Activated CD8-positive, alpha-beta T cell treated with anti-CD3 and anti-CD28 coated beads for 36 hours (primary cell): Measurements from ENCODE around the gene CXCL14. TPM values are rescaled to one million over a fixed set of nuclear protein-coding genes. Genes with fewer than 3 reads are reported as not detected.

Experiments used
- ATAC-seq: fragments of 200-7000 bp; cut with Tn5 transposase; one replicate; pipeline ENCODE4 v1.10.0; 2021; ENCODE audit warnings: mild to moderate bottlenecking, moderate library complexity
- CTCF ChIA-PET: fragments of 350-600 bp; sonication (Branson Sonifier 250); formaldehyde crosslinking; loops from one replicate; lab custom pipeline; 2021; ENCODE audit warnings: antibody characterized with exemption; lab: Charles Lee
- POLR2A ChIA-PET: fragments of 350-600 bp; sonication (Branson Sonifier 250); formaldehyde crosslinking; loops from one replicate; lab custom pipeline; 2021; ENCODE audit warnings: antibody characterized with exemption; lab: Charles Lee
- DNase-seq: peaks from one replicate; pipeline ENCODE4 v3.0.0-alpha.2; 2020
- H3K27ac Mint-ChIP-seq: one replicate; pipeline ENCODE4 v1.8.0; 2021; ENCODE audit warnings: mild to moderate bottlenecking, mixed read lengths
- H3K27me3 Mint-ChIP-seq: one replicate; pipeline ENCODE4 v1.8.0; 2021; ENCODE audit warnings: mixed read lengths
- H3K36me3 Mint-ChIP-seq: one replicate; pipeline ENCODE4 v1.8.0; 2021; ENCODE audit warnings: low read depth, mixed read lengths
- H3K4me1 Mint-ChIP-seq: one replicate; pipeline ENCODE4 v1.8.0; 2021; ENCODE audit warnings: low read depth, mixed read lengths
- H3K4me3 Mint-ChIP-seq: one replicate; pipeline ENCODE4 v1.8.0; 2021; ENCODE audit warnings: mild to moderate bottlenecking, moderate library complexity, mixed read lengths
- H3K9me3 Mint-ChIP-seq: one replicate; pipeline ENCODE4 v1.8.0; 2021; ENCODE audit warnings: mixed read lengths
- CTCF ChIP-seq: fragments of 200-600 bp; IDR thresholded peaks from one replicate; pipeline ENCODE4 v1.8.0; 2022; ENCODE audit warnings: antibody characterized with exemption, mild to moderate bottlenecking
- intact Hi-C: fragments of 100-400 bp; cut with micrococcal nuclease; formaldehyde crosslinking; loops from one replicate; pipeline ENCODE4 v1.10.0; 2022
- total RNA-seq, 2 experiments: library from RNA; stranded (reverse); gene quantifications; one replicate each; pipeline ENCODE4 v1.2.3, GENCODE V29; 2021

CXCL14 gene
- total RNA-seq, 2 experiments from 2014 or later, result not detected

DNA sequence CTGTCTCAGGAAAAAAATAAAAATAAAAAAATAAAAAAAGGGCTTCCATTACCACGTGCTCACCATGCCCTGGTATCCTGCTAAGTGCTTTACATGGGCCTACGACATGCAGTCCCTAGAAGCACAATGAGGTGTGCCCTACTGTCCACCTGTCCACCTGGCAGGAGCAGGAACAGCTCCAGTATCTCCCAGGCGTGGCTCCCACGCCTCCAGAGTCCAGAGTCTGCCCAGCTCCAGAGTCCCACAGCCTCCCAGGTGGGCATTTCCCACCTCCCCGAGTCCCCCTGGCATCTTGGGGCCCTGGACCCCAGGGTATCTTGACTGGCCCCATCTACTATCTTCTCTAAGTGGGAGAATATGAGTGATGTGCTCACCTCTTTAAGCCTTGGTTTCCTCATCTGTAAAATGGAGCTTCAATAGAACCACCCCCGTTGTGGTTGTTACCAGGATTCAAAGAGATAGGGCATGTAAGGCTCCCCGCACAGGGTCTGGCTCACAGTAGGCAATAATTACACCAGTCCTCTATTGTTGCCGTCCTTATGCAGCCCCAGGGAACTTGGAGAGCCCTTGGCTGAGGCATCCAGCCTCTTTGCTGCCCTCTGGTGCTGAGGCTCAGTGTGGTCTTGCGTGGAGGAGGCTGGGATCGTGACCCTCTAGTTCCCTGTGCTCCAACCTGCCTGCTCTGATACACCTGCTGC, 8.9 kb downstream of the CXCL14 start:
- peak; percentile 36 for TF ChIP-seq CTCF
- POLR2A ChIA-PET, result no interaction called here
- H3K36me3 Mint-ChIP-seq, result no peaks in the 10 kb centered on the region
- H3K27me3 Mint-ChIP-seq, result peaks cover 1% of the 10 kb centered on the region
- no peaks in the 10 kb centered on the region for H3K4me1 Mint-ChIP-seq
- CTCF ChIA-PET, result interaction anchor here (0.6 to 17.6 kb wide), 6 partner anchors 8 to 260 kb away, joined by 3 to 380 read pairs (median 8); no protein-coding TSS in a partner anchor
- no peak overlapping the region for H3K27ac Mint-ChIP-seq
- DNase-seq, result peak; percentile 22
- no peaks in the 10 kb centered on the region for H3K9me3 Mint-ChIP-seq
- no peak overlapping the region for H3K4me3 Mint-ChIP-seq
- intact Hi-C loops, result no loop called here
- peak; percentile 37 for ATAC-seq

GRCh38 chr5:135568923-135569360, 9.8 kb downstream of the CXCL14 start:
- Mint-ChIP-seq H3K27me3 (peaks cover 1% of the 10 kb centered on the region), H3K4me1 (no peaks in the 10 kb centered on the region), H3K27ac (no peak overlapping the region), H3K36me3 (no peaks in the 10 kb centered on the region), H3K4me3 (no peak overlapping the region), H3K9me3 (no peaks in the 10 kb centered on the region)
- POLR2A ChIA-PET, result no interaction called here
- intact Hi-C loops, result no loop called here
- no peak for TF ChIP-seq CTCF
- ATAC-seq (no peak), DNase-seq (no peak)
- CTCF ChIA-PET, result interaction anchor here (1.3 to 17.6 kb wide), 3 partner anchors 10 to 108 kb away, joined by 4 to 380 read pairs (median 12); no protein-coding TSS in a partner anchor

- no peak for TF ChIP-seq CTCF
- H3K36me3 Mint-ChIP-seq, result no peaks in the 10 kb centered on the region
- no peak overlapping the region for H3K4me3 Mint-ChIP-seq
- CTCF ChIA-PET, result interaction anchor here (1.3 to 17.6 kb wide), 7 partner anchors 9 to 107 kb away, joined by 4 to 380 read pairs (median 13); partner anchors contain the start of gene CXCL14
- no peak overlapping the region for H3K27ac Mint-ChIP-seq
- no peaks in the 10 kb centered on the region for H3K4me1 Mint-ChIP-seq
- intact Hi-C loops, result no loop called here
- H3K27me3 Mint-ChIP-seq, result peaks cover 1% of the 10 kb centered on the region
- H3K9me3 Mint-ChIP-seq, result no peaks in the 10 kb centered on the region
- ATAC-seq (no peak), DNase-seq (no peak)
- POLR2A ChIA-PET, result no interaction called here
These were observed 10.5 kb downstream of the CXCL14 start for GRCh38 chr5:135568246-135568645.

DNA sequence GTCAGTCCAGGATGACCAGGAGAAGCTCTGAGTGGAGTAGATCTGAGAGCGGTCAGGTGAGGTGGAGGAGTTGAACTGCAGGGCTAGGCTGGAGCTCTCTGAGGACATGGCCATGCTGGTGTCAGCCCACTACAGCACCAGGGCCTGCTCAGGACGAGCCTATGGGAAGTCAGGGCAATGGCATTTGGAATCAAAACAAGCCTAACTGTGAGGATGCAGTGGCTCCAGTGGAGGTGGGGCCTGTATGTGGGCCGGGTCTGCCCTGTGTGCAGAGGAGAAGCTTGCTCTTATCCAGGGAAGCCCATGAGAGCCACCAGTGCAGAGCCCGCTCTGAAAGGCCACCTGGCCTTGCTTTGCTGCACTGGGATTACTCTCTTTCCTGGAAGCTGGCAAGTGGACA, 11.1 kb downstream of the CXCL14 start:
- Mint-ChIP-seq H3K9me3 (no peaks in the 10 kb centered on the region), H3K27ac (no peak overlapping the region), H3K4me1 (no peaks in the 10 kb centered on the region), H3K27me3 (peaks cover 1% of the 10 kb centered on the region), H3K4me3 (no peak overlapping the region), H3K36me3 (no peaks in the 10 kb centered on the region)
- DNase-seq (no peak), ATAC-seq (no peak)
- ChIA-PET POLR2A (no interaction called here), CTCF (interaction anchor here (0.9 to 17.6 kb wide), 7 partner anchors 11 to 192 kb away, joined by 3 to 380 read pairs (median 13); partner anchors contain the start of gene CXCL14)
- TF ChIP-seq CTCF, result no peak
- intact Hi-C loops, result no loop called here
